ENCODE data around the gene EDN3. TPM values are rescaled to one million over a fixed set of nuclear protein-coding genes. Genes with fewer than 3 reads are reported as not detected.
A peak's percentile ranks its signal among the peaks of the same experiment; 100 is the strongest.

The EDN3 gene
- total RNA-seq, 2 donors from 2014 or later: 4.7 to 9.9 TPM

GRCh38 chr20:59314997-59315396 is 14.6 kb downstream of the EDN3 start:
- Histone ChIP-seq H3K4me3 (no peak overlapping the region), H3K36me3 (replicated peaks in 1 of 2; ENCODE audit: insufficient read depth in 1 of 2, low read depth in 2 of 2) (no peaks in the 10 kb centered on the region), H3K9me3 (no peaks in the 10 kb centered on the region), H3K27me3 (no peaks in the 10 kb centered on the region), H3K4me1 (peaks cover 27% of the 10 kb centered on the region), H3K27ac (peak overlapping the region in 1 of 4 donors; percentile 15)
- WGBS, 2 donors: 47 to 51% methylated on average over 2 of the region's 2 CpGs
- no peak for ATAC-seq
- TF ChIP-seq CTCF (IDR thresholded peaks at IDR 0.05): no peak
- DNase-seq: peak in 1 of 4 donors; percentile 16
- intact Hi-C loops (cut with DNase I): no loop called here

- no peak for ATAC-seq
- WGBS, 2 donors: 76 to 85% methylated on average over 13 of the region's 13 CpGs
These were observed 16.7 kb downstream of the EDN3 start for GRCh38 chr20:59316911-59317731.

GRCh38 chr20:59318201-59318790 is 17.9 kb downstream of the EDN3 start:
- TF ChIP-seq CTCF (IDR thresholded peaks at IDR 0.05) (no peak), POLR2A (IDR thresholded peaks at IDR 0.05) (no peak)
- ATAC-seq (peak; percentile 40), DNase-seq (peak in 3 of 4 donors; percentile 17 to 23 (median 20))
- Histone ChIP-seq H3K9me3 (no peaks in the 10 kb centered on the region), H3K4me3 (no peak overlapping the region), H3K36me3 (replicated peaks in 1 of 2; ENCODE audit: insufficient read depth in 1 of 2, low read depth in 2 of 2) (no peaks in the 10 kb centered on the region), H3K27ac (peak overlapping the region; percentile 36 to 76 (median 62)), H3K27me3 (no peaks in the 10 kb centered on the region), H3K4me1 (peaks cover 27% of the 10 kb centered on the region)
- intact Hi-C loops (cut with DNase I): no loop called here
- 62 to 67% methylated on average over 15 to 20 of the region's 20 CpGs for WGBS, 2 donors

More at GRCh38 chr20:59316911-59317731, 16.7 kb downstream of the EDN3 start:
- intact Hi-C loops (cut with DNase I): no loop called here
- Histone ChIP-seq H3K4me1 (peaks cover 27% of the 10 kb centered on the region), H3K27ac (peak overlapping the region in 2 of 4 donors; percentile 73 to 76), H3K27me3 (no peaks in the 10 kb centered on the region), H3K9me3 (no peaks in the 10 kb centered on the region), H3K36me3 (replicated peaks in 1 of 2; ENCODE audit: insufficient read depth in 1 of 2, low read depth in 2 of 2) (no peaks in the 10 kb centered on the region), H3K4me3 (no peak overlapping the region)
- TF ChIP-seq CTCF (IDR thresholded peaks at IDR 0.05) (no peak), POLR2A (IDR thresholded peaks at IDR 0.05) (no peak)
- DNase-seq: no peak

- peak; percentile 70 for ATAC-seq
- 37 to 50% methylated on average over 4 of the region's 4 CpGs for WGBS, 2 donors
- H3K36me3 ChIP-seq (replicated peaks in 1 of 2; ENCODE audit: insufficient read depth in 1 of 2, low read depth in 2 of 2): no peaks in the 10 kb centered on the region
- intact Hi-C loops (cut with DNase I): no loop called here
- peak overlapping the region; percentile 36 to 76 (median 62) for H3K27ac ChIP-seq
- no peak for TF ChIP-seq POLR2A (IDR thresholded peaks at IDR 0.05)
- TF ChIP-seq CTCF (IDR thresholded peaks at IDR 0.05): no peak
- H3K9me3 ChIP-seq: no peaks in the 10 kb centered on the region
- H3K4me1 ChIP-seq: peaks cover 27% of the 10 kb centered on the region
- H3K4me3 ChIP-seq: no peak overlapping the region
- no peak for DNase-seq
- no peaks in the 10 kb centered on the region for H3K27me3 ChIP-seq
These were observed 18.4 kb downstream of the EDN3 start for GRCh38 chr20:59318803-59319202.
